GM12801 (cell line): ENCODE measurements around the gene C6orf141.

ENCODE experiments used
- TF ChIP-seq, protein P1 (sequence below): IDR thresholded peaks from one replicate; pipeline ENCODE4 v1.5.1; 2011; ENCODE audit warnings: control low read depth; ENCODE audit not compliant: insufficient read length; ENCODE audit errors: extremely low read depth

The C6orf141 gene

GRCh38 chr6:49550492-49551077, at the start of gene C6orf141:
TSS of gene C6orf141 (plus strand) at chr6:49550668. CDS start at chr6:49550793, 125 bp downstream.
- TF ChIP-seq, protein P1, sequence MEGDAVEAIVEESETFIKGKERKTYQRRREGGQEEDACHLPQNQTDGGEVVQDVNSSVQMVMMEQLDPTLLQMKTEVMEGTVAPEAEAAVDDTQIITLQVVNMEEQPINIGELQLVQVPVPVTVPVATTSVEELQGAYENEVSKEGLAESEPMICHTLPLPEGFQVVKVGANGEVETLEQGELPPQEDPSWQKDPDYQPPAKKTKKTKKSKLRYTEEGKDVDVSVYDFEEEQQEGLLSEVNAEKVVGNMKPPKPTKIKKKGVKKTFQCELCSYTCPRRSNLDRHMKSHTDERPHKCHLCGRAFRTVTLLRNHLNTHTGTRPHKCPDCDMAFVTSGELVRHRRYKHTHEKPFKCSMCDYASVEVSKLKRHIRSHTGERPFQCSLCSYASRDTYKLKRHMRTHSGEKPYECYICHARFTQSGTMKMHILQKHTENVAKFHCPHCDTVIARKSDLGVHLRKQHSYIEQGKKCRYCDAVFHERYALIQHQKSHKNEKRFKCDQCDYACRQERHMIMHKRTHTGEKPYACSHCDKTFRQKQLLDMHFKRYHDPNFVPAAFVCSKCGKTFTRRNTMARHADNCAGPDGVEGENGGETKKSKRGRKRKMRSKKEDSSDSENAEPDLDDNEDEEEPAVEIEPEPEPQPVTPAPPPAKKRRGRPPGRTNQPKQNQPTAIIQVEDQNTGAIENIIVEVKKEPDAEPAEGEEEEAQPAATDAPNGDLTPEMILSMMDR, result no peak

- TF ChIP-seq, protein P1, result no peak
Measured at GRCh38 chr6:49504666-49505065, 45.8 kb upstream of the C6orf141 start.

DNA sequence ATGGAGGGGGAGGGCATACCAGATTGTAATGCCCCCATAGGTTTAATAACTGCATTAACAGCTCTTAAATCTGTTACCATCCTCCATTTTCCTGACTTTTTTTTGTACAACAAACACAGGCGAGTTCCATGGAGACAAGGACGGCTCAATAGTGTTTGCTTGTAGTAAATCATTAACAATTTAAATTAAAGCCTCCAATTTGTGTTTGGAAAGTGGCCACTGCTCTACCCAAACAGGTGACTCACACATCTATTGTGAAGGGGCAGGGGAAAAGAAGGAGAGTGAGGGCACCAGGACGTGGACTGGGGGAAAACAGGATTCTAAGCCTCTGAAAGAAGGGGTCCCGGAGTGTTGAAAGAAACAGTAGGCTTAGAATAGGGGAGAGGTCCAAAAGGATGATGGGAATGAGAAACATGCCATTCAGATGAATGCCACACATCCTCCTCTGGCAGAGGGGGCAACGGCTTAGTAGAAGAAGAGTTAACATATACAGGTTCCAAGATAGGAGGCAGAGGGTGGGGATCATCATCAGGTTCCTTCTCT, 43.8 kb upstream of the C6orf141 start:
- TF ChIP-seq, protein P1, result no peak

DNA sequence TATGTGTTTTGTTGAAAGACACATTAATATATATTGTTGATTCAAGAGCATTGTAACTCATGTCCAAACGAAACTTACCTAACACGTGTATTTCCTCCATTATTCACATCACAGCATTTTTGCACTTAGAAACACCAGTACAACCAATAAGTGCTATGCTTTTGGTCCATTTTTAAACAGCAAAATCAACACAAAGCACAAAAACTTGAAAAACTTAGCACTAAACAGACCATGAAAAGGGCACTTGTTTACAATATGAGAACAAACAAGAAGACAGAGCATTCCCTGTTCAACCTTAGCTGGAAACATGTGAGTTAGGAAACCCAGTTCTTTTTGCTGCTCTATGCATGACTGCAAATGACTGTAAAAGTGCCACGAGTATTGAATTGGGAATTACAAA, 41.1 kb upstream of the C6orf141 start:
- TF ChIP-seq, protein P1, result no peak

GRCh38 chr6:49513153-49513989, 37.1 kb upstream of the C6orf141 start:
- TF ChIP-seq, protein P1, result no peak

DNA sequence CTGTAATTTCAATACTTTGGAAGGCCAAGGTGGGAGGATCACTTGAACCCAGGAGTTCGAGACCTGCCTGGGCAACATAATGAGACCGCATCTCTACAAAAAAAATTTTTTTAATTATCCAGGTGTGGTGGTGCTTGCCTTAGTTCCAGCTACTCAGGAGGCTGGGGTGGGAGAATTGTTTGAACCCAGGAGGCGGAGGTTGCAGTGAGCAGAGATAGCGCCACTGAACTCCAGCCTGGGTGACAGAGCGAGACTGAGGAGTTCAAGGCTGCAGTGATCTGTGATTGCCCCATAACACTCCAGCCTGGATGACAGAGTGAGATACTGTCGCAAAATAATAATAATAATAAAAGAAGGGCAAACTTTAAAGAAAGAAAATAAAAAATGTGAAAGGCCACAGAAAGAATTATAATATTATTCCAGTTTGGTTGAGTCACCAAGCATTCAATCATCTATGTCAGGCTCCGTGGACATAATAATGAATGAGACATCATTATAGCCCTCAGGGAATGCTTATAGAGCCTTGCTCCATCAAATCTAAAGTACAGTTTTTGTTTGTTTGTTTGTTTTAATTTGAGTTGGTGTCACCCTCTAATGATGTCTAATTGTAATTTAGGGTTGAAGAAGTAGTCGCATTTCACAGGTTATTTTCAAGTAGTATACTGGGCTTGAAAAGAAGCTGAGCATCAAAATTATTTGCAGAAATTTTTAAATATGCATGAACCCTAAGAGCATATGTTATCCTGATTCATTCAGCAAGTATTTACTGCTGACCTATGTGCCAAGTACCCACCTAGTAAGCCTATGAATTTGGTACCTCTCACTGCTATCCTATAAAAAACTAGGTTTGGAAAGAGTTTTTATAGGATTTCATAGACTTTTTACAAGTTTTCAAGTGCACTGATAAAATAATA, 35.6 kb upstream of the C6orf141 start:
- TF ChIP-seq, protein P1, result no peak
